ENCODE results near the gene ELN.

The ELN gene

GRCh38 chr7:74097937-74098614, 70.1 kb downstream of the ELN start:
- DNase-seq, result no peak

- no peak for DNase-seq
These were observed 71.1 kb downstream of the ELN start for GRCh38 chr7:74099031-74099430.

GRCh38 chr7:74101061-74101681, 73.2 kb downstream of the ELN start:
- DNase-seq, result no peak

GRCh38 chr7:74103219-74103772, 75.3 kb downstream of the ELN start:
- no peak for DNase-seq

GRCh38 chr7:74104702-74105101, 76.7 kb downstream of the ELN start:
- DNase-seq, result no peak

DNA sequence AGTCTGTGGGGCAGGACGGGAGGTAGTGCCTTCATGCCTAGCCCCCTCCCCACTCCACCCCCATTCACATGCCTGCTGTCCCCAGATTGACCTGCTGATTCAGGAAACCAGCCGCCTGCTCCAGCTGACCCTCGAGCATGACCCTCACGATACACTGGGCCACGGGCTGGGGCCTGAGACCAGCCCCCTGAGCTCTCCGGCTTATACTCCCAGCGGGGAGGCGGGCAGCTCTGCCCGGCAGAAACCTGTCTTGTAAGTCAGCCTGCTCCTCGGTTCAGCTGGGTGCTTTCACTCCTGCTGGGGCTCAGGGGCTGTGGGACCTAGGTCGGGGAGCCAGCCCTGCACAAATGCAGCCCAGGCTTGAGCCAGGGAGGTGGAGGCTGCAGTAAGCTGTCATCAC, 78.0 kb downstream of the ELN start:
- no peak for DNase-seq

DNA sequence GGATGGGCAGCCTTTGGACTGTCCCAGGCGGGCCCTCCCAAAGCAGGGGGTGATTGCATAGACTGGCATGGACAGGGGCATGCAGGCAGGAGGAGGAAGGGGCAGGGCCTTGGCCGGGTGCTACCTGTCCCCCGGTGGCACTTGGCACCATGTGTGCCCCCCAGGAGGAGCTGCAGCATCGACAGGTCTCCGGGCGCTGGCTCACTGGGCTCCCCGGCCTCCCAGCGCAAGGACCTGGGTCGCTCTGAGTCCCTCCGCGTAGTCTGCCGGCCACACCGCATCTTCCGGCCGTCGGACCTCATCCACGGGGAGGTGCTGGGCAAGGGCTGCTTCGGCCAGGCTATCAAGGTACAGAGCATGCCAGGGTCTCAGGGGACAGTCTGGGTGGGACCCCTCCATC, 78.9 kb downstream of the ELN start:
- no peak for DNase-seq

GRCh38 chr7:74115326-74115725, 87.4 kb downstream of the ELN start:
- DNase-seq, result no peak

DNA sequence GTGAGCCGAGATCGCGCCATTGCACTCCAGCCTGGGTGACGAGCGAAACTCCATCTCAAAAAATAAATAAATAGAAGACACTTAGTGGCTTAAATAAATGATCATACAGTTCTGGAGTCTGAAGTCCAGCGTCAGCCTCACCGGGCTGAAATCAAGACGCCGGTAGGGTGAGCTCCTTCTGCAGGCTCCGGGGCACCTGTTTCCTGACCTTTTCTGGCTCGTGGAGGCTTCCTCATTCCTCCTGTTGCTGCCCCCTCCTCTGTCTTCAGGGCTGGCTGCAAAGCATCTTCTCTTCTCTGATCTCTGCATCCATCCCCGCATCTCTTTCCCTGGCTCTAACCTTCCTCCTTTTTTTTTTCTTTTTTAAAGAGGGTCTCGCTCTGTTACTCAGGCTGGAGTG, 88.4 kb downstream of the ELN start:
- no peak for DNase-seq

All from hippocampal formation (tissue), 2 donors.